Mesenchymal stem cell (in vitro differentiated cells and primary cell): Measurements from ENCODE around the gene LRRFIP2.

Experiments
- DNase-seq: peaks from one replicate; pipeline ENCODE4 v3.0.0-alpha.2; 2013
- H2AFZ ChIP-seq: one replicate; pipeline ENCODE4 v1.6.1; 2013; ENCODE audit warnings: low read depth, mild to moderate bottlenecking, control low read depth, inconsistent platforms, low read length, moderate library complexity
- H2AK5ac ChIP-seq: 2 replicates; pipeline ENCODE4 v1.6.1; 2013; ENCODE audit warnings: low read length, moderate library complexity, mild to moderate bottlenecking, inconsistent platforms; ENCODE audit not compliant: severe bottlenecking
- H2BK120ac ChIP-seq: one replicate; pipeline ENCODE4 v1.6.1; 2013; ENCODE audit warnings: low read depth, mild to moderate bottlenecking, inconsistent platforms, low read length, moderate library complexity
- H2BK12ac ChIP-seq, 2 experiments: one replicate each; pipeline ENCODE4 v1.6.1; 2013; ENCODE audit warnings: inconsistent platforms in 2 of 2, low read length in 2 of 2, mild to moderate bottlenecking in 2 of 2, moderate library complexity in 2 of 2, control low read depth in 1 of 2
- H2BK15ac ChIP-seq: one replicate; pipeline ENCODE4 v1.6.1; 2013; ENCODE audit warnings: mild to moderate bottlenecking, low read depth, inconsistent platforms; ENCODE audit not compliant: poor library complexity, severe bottlenecking
- H2BK5ac ChIP-seq: 2 replicates; pipeline ENCODE4 v1.6.1; 2013; ENCODE audit warnings: low read depth, mild to moderate bottlenecking, low read length, control low read depth, inconsistent platforms; ENCODE audit not compliant: poor library complexity, severe bottlenecking
- H3K14ac ChIP-seq, 2 experiments: one replicate each; pipeline ENCODE4 v1.6.1; 2013; ENCODE audit warnings: inconsistent platforms in 2 of 2, low read length in 2 of 2, control low read depth in 1 of 2, mild to moderate bottlenecking in 1 of 2, moderate library complexity in 1 of 2
- H3K18ac ChIP-seq, 2 experiments: one replicate each; pipeline ENCODE4 v1.6.1; 2013; ENCODE audit warnings: inconsistent platforms in 2 of 2, low read length in 2 of 2, control low read depth in 1 of 2, low read depth in 1 of 2, mild to moderate bottlenecking in 1 of 2
- H3K23ac ChIP-seq, 2 experiments: one replicate each; pipeline ENCODE4 v1.6.1; 2013; ENCODE audit warnings: inconsistent platforms in 2 of 2, low read length in 2 of 2, mild to moderate bottlenecking in 2 of 2, moderate library complexity in 2 of 2, control low read depth in 1 of 2
- H3K27ac ChIP-seq: 2 replicates; pipeline ENCODE4 v1.5.1; 2013; ENCODE audit warnings: mild to moderate bottlenecking, moderate library complexity, low read length, control low read depth, inconsistent platforms; ENCODE audit not compliant: poor library complexity, severe bottlenecking
- H3K27me3 ChIP-seq, 2 experiments: 2 replicates each; pipeline versions ENCODE4 v1.6.1 to v1.7.0; 2013; ENCODE audit warnings: low read length in 2 of 2, mild to moderate bottlenecking in 2 of 2, moderate library complexity in 2 of 2, control low read depth in 1 of 2, inconsistent platforms in 1 of 2; ENCODE audit not compliant: control insufficient read depth in 1 of 2, insufficient read depth in 1 of 2
- H3K36me3 ChIP-seq, 2 experiments: 2 replicates each; pipeline versions ENCODE4 v1.6.1 to v1.7.0; 2013; ENCODE audit warnings: low read length in 2 of 2, control low read depth in 1 of 2, inconsistent platforms in 1 of 2, low read depth in 1 of 2, mild to moderate bottlenecking in 1 of 2; ENCODE audit not compliant: insufficient read depth in 2 of 2, control insufficient read depth in 1 of 2
- H3K4ac ChIP-seq, 2 experiments: one replicate each; pipeline ENCODE4 v1.6.1; 2013; ENCODE audit warnings: inconsistent platforms in 2 of 2, low read length in 2 of 2, mild to moderate bottlenecking in 2 of 2, moderate library complexity in 2 of 2, control low read depth in 1 of 2, low read depth in 1 of 2
- H3K4me1 ChIP-seq: 2 replicates; pipeline ENCODE4 v1.6.1; 2013; ENCODE audit warnings: low read depth, low read length, control low read depth; ENCODE audit not compliant: control insufficient read depth, insufficient read depth
- H3K4me2 ChIP-seq: 2 replicates; pipeline ENCODE4 v1.6.1; 2013; ENCODE audit warnings: low read length, mild to moderate bottlenecking, inconsistent platforms; ENCODE audit not compliant: poor library complexity, severe bottlenecking
- H3K4me3 ChIP-seq, 2 experiments: 2 replicates each; pipeline versions ENCODE4 v1.5.1 to v1.7.0; 2013; ENCODE audit warnings: low read length in 2 of 2, mild to moderate bottlenecking in 2 of 2, control low read depth in 1 of 2, low read depth in 1 of 2; ENCODE audit not compliant: insufficient read depth in 1 of 2
- H3K79me1 ChIP-seq: replicated peaks from 2 replicates; pipeline ENCODE4 v1.6.1; 2013; ENCODE audit warnings: mild to moderate bottlenecking, control low read depth, low read length, inconsistent platforms; ENCODE audit not compliant: poor library complexity, severe bottlenecking
- H3K9ac ChIP-seq: 2 replicates; pipeline ENCODE4 v1.7.0; 2013; ENCODE audit warnings: mild to moderate bottlenecking, low read length, moderate library complexity
- H3K9me3 ChIP-seq: 2 replicates; pipeline ENCODE4 v1.7.0; 2013; ENCODE audit warnings: mild to moderate bottlenecking, low read length; ENCODE audit not compliant: control insufficient read depth
- H4K8ac ChIP-seq: one replicate; pipeline ENCODE4 v1.6.1; 2013; ENCODE audit warnings: inconsistent platforms, mild to moderate bottlenecking, low read length, moderate library complexity
- H4K91ac ChIP-seq: one replicate; pipeline ENCODE4 v1.6.1; 2013; ENCODE audit warnings: mild to moderate bottlenecking, low read length, inconsistent platforms
- WGBS: methylation state at CpG from one replicate; pipeline ENCODE4 v1.1.7; 2013; ENCODE audit warnings: mixed read lengths; 5-methylcytosine and 5-hydroxymethylcytosine counted together

The LRRFIP2 gene

DNA sequence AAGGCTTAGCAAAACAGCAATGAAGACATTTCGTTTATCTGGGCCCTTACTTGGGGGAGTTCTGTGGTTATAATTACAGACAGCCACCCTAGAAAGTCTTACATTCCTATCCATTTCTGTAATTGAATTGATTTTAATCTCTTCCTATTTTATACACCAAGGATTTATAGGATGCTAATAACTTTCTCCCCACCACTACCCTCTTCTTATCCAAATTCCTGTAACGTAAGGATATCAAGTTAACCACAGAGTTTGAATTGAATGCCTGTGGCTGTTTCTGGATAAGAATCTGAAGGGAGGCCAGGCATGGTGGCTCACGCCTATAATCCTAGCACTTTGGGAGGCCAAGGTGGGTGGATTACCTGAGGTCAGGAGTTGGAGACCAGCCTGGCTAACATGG lies 102.5 kb downstream of the LRRFIP2 start:
- H3K4ac ChIP-seq, result no peak overlapping the region
- H3K36me3 ChIP-seq, result peaks cover 13 to 52% of the 10 kb centered on the region in 2 experiments
- no peak overlapping the region for H3K9ac ChIP-seq
- no peak overlapping the region for H3K23ac ChIP-seq
- no peak overlapping the region for H2AK5ac ChIP-seq
- 85% methylated on average over 2 of the region's 3 CpGs for WGBS
- no peak overlapping the region for H3K27ac ChIP-seq
- H4K91ac ChIP-seq, result no peak overlapping the region
- no peak overlapping the region for H3K4me2 ChIP-seq
- H2BK120ac ChIP-seq, result no peak overlapping the region
- H3K14ac ChIP-seq, result no peak overlapping the region
- H3K4me1 ChIP-seq, result no peaks in the 10 kb centered on the region
- no peak overlapping the region for H2BK5ac ChIP-seq
- H3K9me3 ChIP-seq, result no peaks in the 10 kb centered on the region
- H3K18ac ChIP-seq, result no peak overlapping the region
- no peaks in the 10 kb centered on the region for H3K27me3 ChIP-seq
- no peak overlapping the region for H2BK12ac ChIP-seq
- no peak overlapping the region for H2BK15ac ChIP-seq
- DNase-seq, result peak; percentile 24
- no peak overlapping the region for H2AFZ ChIP-seq
- peaks cover 10% of the 10 kb centered on the region for H3K79me1 ChIP-seq
- no peak overlapping the region for H3K4me3 ChIP-seq
- no peak overlapping the region for H4K8ac ChIP-seq

DNA sequence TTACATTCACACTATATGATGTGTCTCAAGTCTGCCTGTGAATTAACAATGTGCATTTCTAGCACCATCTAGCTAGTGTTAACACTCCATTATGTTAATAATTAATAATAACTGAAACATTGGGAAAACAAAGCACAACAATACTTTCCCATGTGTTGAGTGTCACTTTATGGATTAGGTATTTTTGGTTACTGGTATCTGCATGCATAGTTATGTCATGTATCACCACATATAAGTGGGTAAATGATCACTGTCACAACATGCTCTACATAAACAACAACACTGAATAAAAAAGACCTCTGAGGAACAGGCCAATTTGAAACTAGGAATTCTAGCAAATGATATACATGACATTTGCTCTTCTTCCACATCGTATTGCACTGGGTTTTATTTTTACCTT lies 106.4 kb downstream of the LRRFIP2 start:
- H2BK12ac ChIP-seq, result no peak overlapping the region
- DNase-seq, result no peak
- no peak overlapping the region for H3K4ac ChIP-seq
- H3K4me2 ChIP-seq, result no peak overlapping the region
- H3K18ac ChIP-seq, result no peak overlapping the region
- no peaks in the 10 kb centered on the region for H3K9me3 ChIP-seq
- H2BK5ac ChIP-seq, result no peak overlapping the region
- H2BK15ac ChIP-seq, result no peak overlapping the region
- H3K79me1 ChIP-seq, result peaks cover 15% of the 10 kb centered on the region
- H4K8ac ChIP-seq, result no peak overlapping the region
- H3K27ac ChIP-seq, result no peak overlapping the region
- H3K9ac ChIP-seq, result no peak overlapping the region
- H2AFZ ChIP-seq, result no peak overlapping the region
- H2BK120ac ChIP-seq, result no peak overlapping the region
- peaks cover 1% of the 10 kb centered on the region for H3K4me1 ChIP-seq
- no peak overlapping the region for H3K14ac ChIP-seq
- whole genome bisulfite sequencing, result 87% methylated on average over 1 of the region's 1 CpG
- peaks cover 11 to 78% of the 10 kb centered on the region in 2 experiments for H3K36me3 ChIP-seq
- no peak overlapping the region for H3K4me3 ChIP-seq
- H3K27me3 ChIP-seq, result no peaks in the 10 kb centered on the region
- H4K91ac ChIP-seq, result no peak overlapping the region
- H2AK5ac ChIP-seq, result no peak overlapping the region
- H3K23ac ChIP-seq, result no peak overlapping the region

- Histone ChIP-seq H3K27ac (no peak overlapping the region), H3K9ac (no peak overlapping the region), H4K8ac (no peak overlapping the region), H3K14ac (no peak overlapping the region), H3K4me3 (no peak overlapping the region), H3K4me1 (peaks cover 1% of the 10 kb centered on the region), H3K23ac (no peak overlapping the region), H2BK5ac (no peak overlapping the region), H2BK12ac (no peak overlapping the region), H3K79me1 (peaks cover 17% of the 10 kb centered on the region), H2AK5ac (no peak overlapping the region), H2BK120ac (no peak overlapping the region), H3K9me3 (no peaks in the 10 kb centered on the region), H4K91ac (no peak overlapping the region), H3K18ac (no peak overlapping the region), H2BK15ac (no peak overlapping the region), H3K36me3 (peaks cover 11 to 81% of the 10 kb centered on the region in 2 experiments), H3K4ac (no peak overlapping the region), H3K27me3 (no peaks in the 10 kb centered on the region), H3K4me2 (no peak overlapping the region), H2AFZ (no peak overlapping the region)
- 100% methylated on average over 1 of the region's 3 CpGs for WGBS
- no peak for DNase-seq
Observed at GRCh38 chr3:37067577-37067976, 106.8 kb downstream of the LRRFIP2 start.

- peak overlapping the region; percentile 21 for H2BK5ac ChIP-seq
- H2BK120ac ChIP-seq, result no peak overlapping the region
- no peak overlapping the region for H3K14ac ChIP-seq
- no peak overlapping the region for H3K18ac ChIP-seq
- 82% methylated on average over 3 of the region's 3 CpGs for WGBS
- no peak overlapping the region for H3K4me2 ChIP-seq
- H3K27ac ChIP-seq, result peak overlapping the region; percentile 12
- H2BK12ac ChIP-seq, result no peak overlapping the region
- H3K4me1 ChIP-seq, result peaks cover 1% of the 10 kb centered on the region
- H3K9me3 ChIP-seq, result no peaks in the 10 kb centered on the region
- H3K27me3 ChIP-seq, result no peaks in the 10 kb centered on the region
- no peak overlapping the region for H3K9ac ChIP-seq
- H3K36me3 ChIP-seq, result peaks cover 12 to 89% of the 10 kb centered on the region in 2 experiments
- H2BK15ac ChIP-seq, result no peak overlapping the region
- H3K4me3 ChIP-seq, result no peak overlapping the region
- no peak overlapping the region for H3K23ac ChIP-seq
- H4K91ac ChIP-seq, result no peak overlapping the region
- no peak overlapping the region for H2AK5ac ChIP-seq
- no peak overlapping the region for H3K4ac ChIP-seq
- no peak overlapping the region for H2AFZ ChIP-seq
- no peak for DNase-seq
- peaks cover 17% of the 10 kb centered on the region for H3K79me1 ChIP-seq
- no peak overlapping the region for H4K8ac ChIP-seq
Observed at GRCh38 chr3:37064747-37065146, 109.6 kb downstream of the LRRFIP2 start.
